Measurements from ENCODE around the gene CCDC54.

The CCDC54 gene

DNA sequence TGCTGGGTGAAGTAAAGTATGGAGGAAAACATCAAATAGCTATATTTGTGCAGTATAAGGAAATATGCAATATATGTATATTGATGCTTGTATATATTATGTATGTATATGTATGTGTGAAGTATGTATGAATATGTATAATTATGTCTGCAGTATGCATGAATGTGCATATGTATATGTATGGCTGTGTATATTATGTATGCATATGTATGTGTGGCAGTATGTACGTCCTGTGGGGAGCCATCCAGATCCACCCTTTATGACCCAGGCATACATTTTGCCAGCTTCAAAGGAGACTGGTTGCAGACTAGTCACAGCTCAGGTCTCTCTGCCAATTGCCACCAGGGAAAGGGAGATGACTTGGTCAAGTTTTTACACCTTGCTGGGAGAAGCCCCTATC lies 24.1 kb downstream of the CCDC54 start:
- no peaks in the 10 kb centered on the region for H4K20me1 ChIP-seq (ENCODE audit: insufficient read depth, low read length, poor library complexity, severe bottlenecking)
- no peaks in the 10 kb centered on the region for H3K9me2 ChIP-seq (replicated peaks; ENCODE audit: low read depth, low read length)
- H3K4me3 ChIP-seq (ENCODE audit: low read length, poor library complexity, severe bottlenecking), result no peak overlapping the region
- H3K79me2 ChIP-seq (ENCODE audit: insufficient read depth, low read length), result no peaks in the 10 kb centered on the region
- H3K27me3 ChIP-seq (ENCODE audit: insufficient read depth, low read length, poor library complexity, severe bottlenecking), result no peaks in the 10 kb centered on the region
- no peaks in the 10 kb centered on the region for H3K36me3 ChIP-seq (ENCODE audit: insufficient read depth, low read length)
- H3K4me2 ChIP-seq (ENCODE audit: low read depth, low read length, poor library complexity, severe bottlenecking), result no peak overlapping the region
- no peak for TF ChIP-seq CTCF (conservative IDR thresholded peaks at IDR 0.05; ENCODE audit: low read length)
- no peak for TF ChIP-seq EZH2phosphoT487 (IDR thresholded peaks at IDR 0.05; ENCODE audit: borderline replicate concordance)
- H3K9ac ChIP-seq (ENCODE audit: low read depth, low read length, poor library complexity, severe bottlenecking), result no peak overlapping the region
- H3K4me1 ChIP-seq (ENCODE audit: insufficient read depth, low read length, poor library complexity, severe bottlenecking), result no peaks in the 10 kb centered on the region
- no peaks in the 10 kb centered on the region for H3K9me3 ChIP-seq (ENCODE audit: insufficient read depth, low read depth, low read length)
- no peak overlapping the region for H2AFZ ChIP-seq (ENCODE audit: low read length)
- H3F3A ChIP-seq (ENCODE audit: low read depth), result no peaks in the 10 kb centered on the region

DNA sequence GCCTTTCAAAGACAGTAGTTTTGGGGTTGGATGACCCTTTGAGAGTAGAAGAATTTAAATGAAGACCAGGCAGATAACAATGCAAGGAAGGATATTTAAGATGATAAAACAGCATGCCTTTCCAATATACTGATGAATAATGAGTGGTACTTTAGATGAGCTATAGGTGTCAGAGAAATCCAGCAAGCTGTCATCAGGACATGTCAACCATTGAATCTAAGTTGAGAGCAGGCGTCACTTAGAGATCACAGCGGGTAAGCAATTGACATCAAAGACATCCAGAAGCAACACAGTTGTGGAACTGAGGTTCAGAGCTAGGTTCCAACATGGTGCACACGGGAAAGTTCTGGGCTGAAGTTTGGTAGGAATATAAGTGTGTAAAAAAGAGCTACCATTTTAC lies 25.0 kb downstream of the CCDC54 start:
- Histone ChIP-seq H4K20me1 (ENCODE audit: insufficient read depth, low read length, poor library complexity, severe bottlenecking) (no peaks in the 10 kb centered on the region), H3K4me1 (ENCODE audit: insufficient read depth, low read length, poor library complexity, severe bottlenecking) (no peaks in the 10 kb centered on the region), H3K9me2 (replicated peaks; ENCODE audit: low read depth, low read length) (no peaks in the 10 kb centered on the region), H3K4me3 (ENCODE audit: low read length, poor library complexity, severe bottlenecking) (no peak overlapping the region), H3F3A (ENCODE audit: low read depth) (no peaks in the 10 kb centered on the region), H2AFZ (ENCODE audit: low read length) (no peak overlapping the region), H3K36me3 (ENCODE audit: insufficient read depth, low read length) (no peaks in the 10 kb centered on the region), H3K4me2 (ENCODE audit: low read depth, low read length, poor library complexity, severe bottlenecking) (no peak overlapping the region), H3K27me3 (ENCODE audit: insufficient read depth, low read length, poor library complexity, severe bottlenecking) (no peaks in the 10 kb centered on the region), H3K9me3 (ENCODE audit: insufficient read depth, low read depth, low read length) (no peaks in the 10 kb centered on the region), H3K9ac (ENCODE audit: low read depth, low read length, poor library complexity, severe bottlenecking) (no peak overlapping the region), H3K79me2 (ENCODE audit: insufficient read depth, low read length) (no peaks in the 10 kb centered on the region)
- no peak for TF ChIP-seq CTCF (conservative IDR thresholded peaks at IDR 0.05; ENCODE audit: low read length)
- TF ChIP-seq EZH2phosphoT487 (IDR thresholded peaks at IDR 0.05; ENCODE audit: borderline replicate concordance), result no peak

DNA sequence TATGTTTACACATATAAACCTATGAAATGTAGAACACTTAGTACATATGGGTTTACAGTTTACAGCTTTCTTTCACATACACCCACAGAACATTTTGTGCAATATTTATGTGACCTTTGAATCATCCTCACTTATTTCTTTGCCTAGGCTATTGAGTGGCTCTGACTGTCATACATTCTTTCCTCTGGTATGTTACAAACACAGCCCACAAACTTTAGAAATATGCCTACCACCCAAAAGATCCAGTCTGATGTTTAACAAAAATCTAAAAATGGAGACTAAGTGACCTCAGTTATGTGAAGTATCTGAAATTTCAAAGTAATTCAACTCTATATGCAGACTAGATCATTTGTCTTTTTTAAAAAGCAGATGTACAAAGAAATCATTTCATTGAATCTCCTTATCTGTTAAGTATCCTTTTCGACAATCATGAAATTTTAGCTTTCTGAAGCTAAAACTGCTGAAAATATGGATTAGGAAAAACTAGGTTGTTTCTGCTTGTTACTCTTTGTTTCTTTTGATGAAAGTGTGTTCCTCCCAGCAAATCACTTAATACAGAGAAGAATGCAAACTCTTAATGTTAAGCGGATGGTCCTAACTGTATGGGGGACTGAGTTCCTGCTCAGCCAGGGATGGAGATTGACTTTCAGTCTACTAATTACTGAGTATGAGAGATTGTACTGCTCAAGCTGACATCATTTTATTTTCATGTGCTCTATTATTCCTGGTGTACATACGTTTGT lies 27.7 kb downstream of the CCDC54 start:
- Histone ChIP-seq H3K9me2 (replicated peaks; ENCODE audit: low read depth, low read length) (no peaks in the 10 kb centered on the region), H4K20me1 (ENCODE audit: insufficient read depth, low read length, poor library complexity, severe bottlenecking) (no peaks in the 10 kb centered on the region), H3K4me3 (ENCODE audit: low read length, poor library complexity, severe bottlenecking) (no peak overlapping the region), H3K9ac (ENCODE audit: low read depth, low read length, poor library complexity, severe bottlenecking) (no peak overlapping the region), H3F3A (ENCODE audit: low read depth) (no peaks in the 10 kb centered on the region), H3K36me3 (ENCODE audit: insufficient read depth, low read length) (no peaks in the 10 kb centered on the region), H3K9me3 (ENCODE audit: insufficient read depth, low read depth, low read length) (peaks cover 11% of the 10 kb centered on the region), H3K4me2 (ENCODE audit: low read depth, low read length, poor library complexity, severe bottlenecking) (no peak overlapping the region), H3K27me3 (ENCODE audit: insufficient read depth, low read length, poor library complexity, severe bottlenecking) (no peaks in the 10 kb centered on the region), H3K79me2 (ENCODE audit: insufficient read depth, low read length) (no peaks in the 10 kb centered on the region), H2AFZ (ENCODE audit: low read length) (peak overlapping the region; percentile 32; the same call in 1 of the 2 replicates), H3K4me1 (ENCODE audit: insufficient read depth, low read length, poor library complexity, severe bottlenecking) (no peaks in the 10 kb centered on the region)
- TF ChIP-seq EZH2phosphoT487 (IDR thresholded peaks at IDR 0.05; ENCODE audit: borderline replicate concordance) (no peak), CTCF (conservative IDR thresholded peaks at IDR 0.05; ENCODE audit: low read length) (no peak)

Data from Loucy (cell line).